K562 (cell line): ENCODE results near the gene PCLAF. TPM values are rescaled to one million over a fixed set of nuclear protein-coding genes. Genes with fewer than 3 reads are reported as not detected.
"Not testable (repeated sequence)": the region's sequence is repeated elsewhere in the genome, so short reads cannot be mapped to it uniquely, and the experiment has no call there.

ENCODE experiments used
- ATAC-seq: fragments of 200-7000 bp; cut with Tn5 transposase; 3 replicates; pipeline ENCODE4 v1.9.1; 2020; ENCODE audit warnings: moderate library complexity
- BruUV-seq: library from RNA; stranded (reverse); fragments of 400-500 nt; replicated peaks from 2 replicates; lab custom pipeline; 2021; lab: Mats Ljungman, UMichigan
- CTCF ChIA-PET: fragments of 300-600 bp; formaldehyde crosslinking; extraction: SDS; loops from one replicate; lab custom pipeline; 2021; ENCODE audit warnings: low intra/inter-chr PET ratio; lab: Yijun Ruan, JAX
- POLR2A ChIA-PET: fragments of 300-600, 350-650 bp; sonication (Branson Sonifier 250); formaldehyde crosslinking; extraction: SDS; loops from one replicate; lab custom pipeline; 2021; ENCODE audit warnings: antibody characterized with exemption, inconsistent platforms; lab: Yijun Ruan, JAX
- DNase-seq, 4 experiments: peaks; one replicate each; pipeline versions ENCODE4 v3.0.0 to v3.0.0-alpha.2; 2011 to 2018; ENCODE audit warnings: low spot score in 3 of 4, mixed read lengths in 3 of 4; ENCODE audit errors: extremely low read depth in 1 of 4
- FAIRE-seq: peaks from 2 replicates; lab custom pipeline; 2011; peaks lifted over from hg19 to GRCh38; lab: Jason Lieb, UNC
- H2AFZ ChIP-seq: 2 replicates; pipeline ENCODE4 v1.6.0; 2011; ENCODE audit warnings: low read depth, low read length, control low read depth, inconsistent platforms
- H3K27ac ChIP-seq: fragments of 200-600 bp; 3 replicates; pipeline ENCODE4 v1.8.0; 2011; ENCODE audit warnings: low read depth, mild to moderate bottlenecking, control low read depth, inconsistent platforms, low read length, moderate library complexity, mixed read lengths; ENCODE audit errors: extremely low read depth
- H3K27me3 ChIP-seq, 2 experiments: fragments of 300-600 bp in 1 of 2; 2 replicates in 1 of 2; 3 replicates in 1 of 2; pipeline versions ENCODE4 v1.6.0 to v1.8.0; 2011; ENCODE audit warnings: inconsistent platforms in 2 of 2, low read length in 2 of 2, mild to moderate bottlenecking in 1 of 2, mixed read lengths in 1 of 2, moderate library complexity in 1 of 2; ENCODE audit not compliant: control insufficient read depth in 2 of 2, insufficient read depth in 2 of 2
- H3K36me3 ChIP-seq: fragments of 300-600 bp; 3 replicates; pipeline ENCODE4 v1.8.0; 2011; ENCODE audit warnings: mild to moderate bottlenecking, low read length, inconsistent platforms; ENCODE audit not compliant: control insufficient read depth, insufficient read depth
- H3K4me1 ChIP-seq, 2 experiments: fragments of 200-600 bp in 1 of 2; replicated peaks in 1 of 2; 2 replicates in 1 of 2; 3 replicates in 1 of 2; pipeline versions ENCODE4 v1.5.1 to v1.8.0; 2011; ENCODE audit warnings: inconsistent platforms in 2 of 2, low read length in 2 of 2, mild to moderate bottlenecking in 1 of 2, mixed read lengths in 1 of 2, moderate library complexity in 1 of 2; ENCODE audit not compliant: control insufficient read depth in 2 of 2, insufficient read depth in 2 of 2
- H3K4me2 ChIP-seq: 2 replicates; pipeline ENCODE4 v1.6.1; 2011; ENCODE audit warnings: low read length, control low read depth, inconsistent platforms, mixed read lengths; ENCODE audit not compliant: insufficient read depth
- H3K4me3 ChIP-seq: fragments of 200-600 bp; sonication (generic), shearing (Covaris generic); 2 replicates; pipeline ENCODE4 v1.5.1; 2016; ENCODE audit warnings: control low read depth, inconsistent platforms
- H3K79me2 ChIP-seq: fragments of 200-600 bp; 3 replicates; pipeline ENCODE4 v1.8.0; 2011; ENCODE audit warnings: low read length, inconsistent platforms; ENCODE audit not compliant: control insufficient read depth, insufficient read depth
- H3K9ac ChIP-seq, 2 experiments: 2 replicates each; pipeline versions ENCODE4 v1.6.0 to v1.6.1; 2011; ENCODE audit warnings: low read depth in 2 of 2, low read length in 2 of 2, control low read depth in 1 of 2, inconsistent platforms in 1 of 2, mild to moderate bottlenecking in 1 of 2, mixed read lengths in 1 of 2; ENCODE audit not compliant: insufficient read depth in 1 of 2
- H3K9me1 ChIP-seq: one replicate; pipeline ENCODE4 v1.6.0; 2011; ENCODE audit warnings: inconsistent platforms, mild to moderate bottlenecking, low read length, moderate library complexity; ENCODE audit not compliant: control insufficient read depth, insufficient read depth
- H3K9me3 ChIP-seq: replicated peaks from 2 replicates; pipeline ENCODE4 v1.5.1; 2011; ENCODE audit warnings: low read depth, low read length, inconsistent platforms; ENCODE audit not compliant: control insufficient read depth, insufficient read depth
- H4K20me1 ChIP-seq: replicated peaks from 2 replicates; pipeline ENCODE4 v1.6.1; 2011; ENCODE audit warnings: low read length, inconsistent platforms, mixed read lengths; ENCODE audit not compliant: control insufficient read depth, insufficient read depth
- AFF1 ChIP-seq, 2 experiments: fragments of 450-650 bp; IDR thresholded peaks; 2 replicates each; pipeline ENCODE4 v1.6.1; 2018; ENCODE audit warnings: mild to moderate bottlenecking in 2 of 2, low read depth in 1 of 2; ENCODE audit not compliant: partially characterized antibody in 2 of 2
- WGBS: fragments of 100-300 bp; shearing (Covaris generic); methylation state at CpG from one replicate; pipeline ENCODE4 v1.1.6; 2016; ENCODE audit warnings: low coverage, mixed read lengths; ENCODE audit not compliant: insufficient coverage; ENCODE audit errors: missing lambda C conversion rate; 5-methylcytosine and 5-hydroxymethylcytosine counted together
- in situ Hi-C: fragments of 300-500 bp; cut with MboI; formaldehyde crosslinking; loops from 4 replicates; pipeline ENCODE4 v1.15.0; 2018; ENCODE audit warnings: inconsistent platforms, mixed read lengths
- intact Hi-C: fragments of 100-400 bp; cut with micrococcal nuclease; formaldehyde crosslinking; loops from 2 replicates; pipeline ENCODE4 v1.14.2; 2022
- polyA plus RNA-seq, 8 experiments: library from polyadenylated mRNA; depleted of rRNA in 4 of 8; stranded (reverse) in 5 of 8; unstranded in 3 of 8; fragments of >200 nt; fragmentation: Nextera tagmentation in 2 of 8; fragmentation: Illumina TruSeq in 1 of 8; extraction: Ambion mirVana in 2 of 8; extraction: Trizol in 1 of 8; gene quantifications; 2 replicates each; pipeline versions ENCODE4 v1.2.1 to v1.2.3, GENCODE V29; 2011 to 2014; ENCODE audit warnings: inconsistent platforms in 1 of 8, missing spikeins in 1 of 8
- total RNA-seq, 7 experiments: library from RNA; depleted of rRNA in 6 of 7; stranded (reverse); fragments of >200 nt in 6 of 7; fragmentation: Illumina TruSeq in 2 of 7; extraction: Trizol in 2 of 7; gene quantifications; 2 replicates each; pipeline versions ENCODE4 v1.2.1 to v1.2.3, GENCODE V29; 2011 to 2021; ENCODE audit warnings: low replicate concordance in 1 of 7

The PCLAF gene
- total and polyA plus RNA-seq, 9 of the 15 experiments (the other 6 are each of a cell fraction or from before 2014, with no cell fraction given) = 112 to 881 (median 360) TPM

GRCh38 chr15:64331668-64332067, 49.6 kb downstream of the PCLAF start:
- BruUV-seq, H3K36me3 ChIP-seq, intact Hi-C loops, POLR2A ChIA-PET, H3K9ac ChIP-seq, FAIRE-seq, H3K27ac ChIP-seq, ATAC-seq, H4K20me1 ChIP-seq, H2AFZ ChIP-seq, H3K9me3 ChIP-seq, CTCF ChIA-PET, H3K79me2 ChIP-seq, DNase-seq, H3K4me2 ChIP-seq, in situ Hi-C loops, H3K9me1 ChIP-seq, H3K4me3 ChIP-seq, H3K4me1 ChIP-seq, H3K27me3 ChIP-seq: not testable (repeated sequence)
- peak in 1 of 2 experiments; percentile 94 for TF ChIP-seq AFF1 (IDR thresholded peaks at IDR 0.05; ENCODE audit: low read depth in 1 of 2, partially characterized antibody in 2 of 2)
- WGBS = 24% methylated on average over 2 of the region's 3 CpGs

DNA sequence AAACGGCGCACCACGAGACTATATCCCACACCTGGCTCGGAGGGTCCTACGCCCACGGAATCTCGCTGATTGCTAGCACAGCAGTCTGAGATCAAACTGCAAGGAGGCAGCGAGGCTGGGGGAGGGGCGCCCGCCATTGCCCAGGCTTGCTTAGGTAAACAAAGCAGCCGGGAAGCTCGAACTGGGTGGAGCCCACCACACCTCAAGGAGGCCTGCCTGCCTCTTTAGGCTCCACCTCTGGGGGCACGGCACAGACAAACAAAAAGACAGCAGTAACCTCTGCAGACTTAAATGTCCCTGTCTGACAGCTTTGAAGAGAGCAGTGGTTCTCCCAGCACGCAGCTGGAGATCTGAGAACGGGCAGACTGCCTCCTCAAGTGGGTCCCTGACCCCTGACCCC, 54.3 kb downstream of the PCLAF start:
- H3K4me2 ChIP-seq, POLR2A ChIA-PET, H2AFZ ChIP-seq, H3K4me3 ChIP-seq, DNase-seq, H3K79me2 ChIP-seq, H3K9me3 ChIP-seq, in situ Hi-C loops, H3K36me3 ChIP-seq, BruUV-seq, H3K27ac ChIP-seq, H4K20me1 ChIP-seq, H3K4me1 ChIP-seq, H3K9ac ChIP-seq, ATAC-seq, intact Hi-C loops, FAIRE-seq, H3K9me1 ChIP-seq, CTCF ChIA-PET, H3K27me3 ChIP-seq: not testable (repeated sequence)
- 8% methylated on average over 2 of the region's 15 CpGs for WGBS
